ENCODE results near the gene PNMT.
"Not testable (repeated sequence)": the region's sequence is repeated elsewhere in the genome, so short reads cannot be mapped to it uniquely, and the experiment has no call there.

DNA sequence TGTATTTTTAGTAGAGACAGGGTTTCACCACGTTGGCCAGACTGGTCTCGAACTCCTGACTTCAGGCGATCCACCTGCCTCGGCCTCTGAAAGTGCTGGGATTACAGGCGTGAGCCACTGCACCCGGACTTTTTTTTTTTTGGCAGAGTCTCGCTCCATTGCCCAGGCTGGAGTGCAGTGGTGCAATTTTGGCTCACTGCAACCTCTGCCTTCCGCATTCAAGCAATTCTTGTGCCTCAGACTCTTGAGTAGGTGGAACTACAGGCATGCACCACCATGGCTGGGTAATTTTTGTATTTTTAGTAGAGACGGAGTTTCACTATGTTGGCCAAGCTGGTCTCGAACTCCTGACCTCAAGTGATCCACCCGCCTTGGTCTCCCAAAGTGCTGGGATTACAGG, 42.8 kb downstream of the PNMT start:
- TF ChIP-seq ZNF274 (IDR thresholded peaks at IDR 0.05; ENCODE audit: low read depth, low read length); YY1 (IDR thresholded peaks at IDR 0.05; ENCODE audit: insufficient read depth, insufficient read length): not testable (repeated sequence)

All from NT2/D1 (cell line).